ENCODE measurements around the gene ISOC2. TPM values are rescaled to one million over a fixed set of nuclear protein-coding genes. Genes with fewer than 3 reads are reported as not detected.
"Not testable (repeated sequence)": the region's sequence is repeated elsewhere in the genome, so short reads cannot be mapped to it uniquely, and the experiment has no call there.

ISOC2 gene
- total RNA-seq, 1 donor from 2014 or later: 14.8 TPM

GRCh38 chr19:55410168-55410567 is 51.3 kb downstream of the ISOC2 start:
- H3K36me3 Mint-ChIP-seq: peaks cover 19% of the 10 kb centered on the region
- H3K4me3 Mint-ChIP-seq: no peak overlapping the region
- Histone ChIP-seq H4K20me1 (ENCODE audit: low read depth) (peaks cover 22% of the 10 kb centered on the region), H3K27me3 (no peaks in the 10 kb centered on the region), H3K4me1 (peaks cover 15% of the 10 kb centered on the region), H3K9me3 (ENCODE audit: low read depth) (no peaks in the 10 kb centered on the region), H3K79me2 (ENCODE audit: low read depth) (peaks cover 23% of the 10 kb centered on the region), H3F3A (ENCODE audit: low read depth) (peaks cover 20% of the 10 kb centered on the region), H3K9ac (no peak overlapping the region), H2AFZ (replicated peaks) (no peak overlapping the region), H3K36me3 (no peaks in the 10 kb centered on the region), H3K4me2 (no peak overlapping the region), H3K27ac (no peak overlapping the region), H3K4me3 (no peak overlapping the region)
- no peak for DNase-seq (ENCODE audit: low spot score)
- no peak overlapping the region for H3K27ac Mint-ChIP-seq
- TF ChIP-seq CTCF (IDR thresholded peaks at IDR 0.05): no peak
- no peak for TF ChIP-seq EZH2phosphoT487 (IDR thresholded peaks at IDR 0.05)
- no peak for TF ChIP-seq EZH2 (IDR thresholded peaks at IDR 0.05)
- peaks cover 25% of the 10 kb centered on the region for H3K4me1 Mint-ChIP-seq
- peaks cover 13% of the 10 kb centered on the region for H3K9me3 Mint-ChIP-seq
- H3K27me3 Mint-ChIP-seq (ENCODE audit: insufficient read depth, low read depth): peaks cover 16% of the 10 kb centered on the region

DNA sequence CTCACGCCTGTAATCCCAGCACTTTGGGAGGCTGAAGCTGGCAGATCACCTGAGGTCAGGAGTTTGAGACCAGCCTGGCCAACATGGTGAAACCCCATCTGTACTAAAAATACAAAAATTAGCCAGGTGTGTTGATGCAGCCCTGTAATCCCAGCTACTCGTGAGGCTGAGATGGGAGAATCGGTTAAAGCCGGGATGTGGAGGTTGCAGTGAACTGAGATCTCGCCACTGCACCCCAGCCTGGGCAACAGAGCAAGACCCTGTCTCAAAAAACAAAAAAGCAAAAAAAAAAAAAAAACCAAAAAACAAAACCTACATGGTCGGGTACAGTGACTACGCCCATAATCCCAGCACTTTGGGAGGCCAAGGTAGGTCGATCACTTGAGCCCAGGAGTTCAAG is 52.3 kb downstream of the ISOC2 start:
- not testable (repeated sequence) for H3K9ac ChIP-seq; H3K9me3 ChIP-seq (ENCODE audit: low read depth); DNase-seq (ENCODE audit: low spot score); H3K27ac ChIP-seq; H3K4me2 ChIP-seq; H3K4me3 ChIP-seq; H3K27me3 ChIP-seq; H2AFZ ChIP-seq (replicated peaks); H3K36me3 ChIP-seq
- Mint-ChIP-seq H3K9me3 (peaks cover 13% of the 10 kb centered on the region), H3K4me3 (peak overlapping the region; percentile 64), H3K36me3 (peaks cover 19% of the 10 kb centered on the region), H3K27me3 (ENCODE audit: insufficient read depth, low read depth) (peaks cover 14% of the 10 kb centered on the region), H3K27ac (peak overlapping the region; percentile 95), H3K4me1 (peaks cover 25% of the 10 kb centered on the region)
- Histone ChIP-seq H3F3A (ENCODE audit: low read depth) (peaks cover 28% of the 10 kb centered on the region), H3K79me2 (ENCODE audit: low read depth) (peaks cover 33% of the 10 kb centered on the region), H3K4me1 (peaks cover 15% of the 10 kb centered on the region), H4K20me1 (ENCODE audit: low read depth) (peaks cover 32% of the 10 kb centered on the region)

DNA sequence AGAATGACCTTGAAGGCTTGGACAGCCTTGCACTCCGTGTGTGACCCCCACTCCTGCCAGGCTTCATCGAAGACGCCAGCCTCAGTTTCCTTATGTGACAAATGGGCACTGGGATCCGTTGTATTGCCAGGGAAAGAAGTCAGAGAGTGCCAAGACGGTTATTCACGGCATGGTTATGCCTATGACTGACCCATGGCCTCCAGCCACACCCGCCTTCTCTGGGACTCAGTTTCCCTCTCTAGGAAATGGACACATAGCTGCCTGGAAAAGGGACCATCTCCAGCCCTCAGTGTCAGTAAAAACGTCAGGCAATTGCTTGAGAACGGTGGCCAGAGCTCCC is 52.9 kb downstream of the ISOC2 start:
- Mint-ChIP-seq H3K36me3 (peaks cover 24% of the 10 kb centered on the region), H3K4me3 (peak overlapping the region; percentile 95)
- H3K9ac ChIP-seq: no peak overlapping the region

More for the DNA sequence above, 52.9 kb downstream of the ISOC2 start:
- H3K79me2 ChIP-seq (ENCODE audit: low read depth): peaks cover 40% of the 10 kb centered on the region
- no peak for DNase-seq (ENCODE audit: low spot score)
- H3K4me3 ChIP-seq: peak overlapping the region; percentile 6
- no peak for TF ChIP-seq CTCF (IDR thresholded peaks at IDR 0.05)
- no peak for TF ChIP-seq EZH2 (IDR thresholded peaks at IDR 0.05)
- no peak for TF ChIP-seq EZH2phosphoT487 (IDR thresholded peaks at IDR 0.05)
- H3K4me2 ChIP-seq: peak overlapping the region; percentile 21
- peaks cover 15% of the 10 kb centered on the region for H3K4me1 ChIP-seq
- H3K27ac ChIP-seq: no peak overlapping the region
- Mint-ChIP-seq H3K27me3 (ENCODE audit: insufficient read depth, low read depth) (peaks cover 14% of the 10 kb centered on the region), H3K4me1 (peaks cover 30% of the 10 kb centered on the region), H3K27ac (peak overlapping the region; percentile 99), H3K9me3 (peaks cover 13% of the 10 kb centered on the region)
- H3K27me3 ChIP-seq: no peaks in the 10 kb centered on the region
- no peaks in the 10 kb centered on the region for H3K9me3 ChIP-seq (ENCODE audit: low read depth)
- H2AFZ ChIP-seq (replicated peaks): no peak overlapping the region
- H3F3A ChIP-seq (ENCODE audit: low read depth): peaks cover 35% of the 10 kb centered on the region
- H3K36me3 ChIP-seq: no peaks in the 10 kb centered on the region
- peaks cover 39% of the 10 kb centered on the region for H4K20me1 ChIP-seq (ENCODE audit: low read depth)
